Stimulated activated CD8-positive, alpha-beta memory T cell treated with anti-CD3 and anti-CD28 coated beads, Interleukin-7, amount 100 ng/mL, for 24 hours (primary cell): ENCODE results near the gene IPO4.
A peak's percentile ranks its signal among the peaks of the same experiment; 100 is the strongest.
"Not testable (repeated sequence)": the region's sequence is repeated elsewhere in the genome, so short reads cannot be mapped to it uniquely, and the experiment has no call there.

ENCODE experiments used
- DNase-seq: peaks from one replicate; pipeline ENCODE4 v3.0.0-alpha.2; 2020; ENCODE audit warnings: low read depth

The IPO4 gene

GRCh38 chr14:24215495-24216344 lies 27.1 kb upstream of the IPO4 start, which contains the start of gene MDP1:
MDP1 (minus strand) TSS chr14:24216066; CDS start chr14:24215955, 111 bp downstream.
- peak; percentile 58 for DNase-seq

GRCh38 chr14:24213866-24214662 lies 25.4 kb upstream of the IPO4 start:
- no peak for DNase-seq

DNA sequence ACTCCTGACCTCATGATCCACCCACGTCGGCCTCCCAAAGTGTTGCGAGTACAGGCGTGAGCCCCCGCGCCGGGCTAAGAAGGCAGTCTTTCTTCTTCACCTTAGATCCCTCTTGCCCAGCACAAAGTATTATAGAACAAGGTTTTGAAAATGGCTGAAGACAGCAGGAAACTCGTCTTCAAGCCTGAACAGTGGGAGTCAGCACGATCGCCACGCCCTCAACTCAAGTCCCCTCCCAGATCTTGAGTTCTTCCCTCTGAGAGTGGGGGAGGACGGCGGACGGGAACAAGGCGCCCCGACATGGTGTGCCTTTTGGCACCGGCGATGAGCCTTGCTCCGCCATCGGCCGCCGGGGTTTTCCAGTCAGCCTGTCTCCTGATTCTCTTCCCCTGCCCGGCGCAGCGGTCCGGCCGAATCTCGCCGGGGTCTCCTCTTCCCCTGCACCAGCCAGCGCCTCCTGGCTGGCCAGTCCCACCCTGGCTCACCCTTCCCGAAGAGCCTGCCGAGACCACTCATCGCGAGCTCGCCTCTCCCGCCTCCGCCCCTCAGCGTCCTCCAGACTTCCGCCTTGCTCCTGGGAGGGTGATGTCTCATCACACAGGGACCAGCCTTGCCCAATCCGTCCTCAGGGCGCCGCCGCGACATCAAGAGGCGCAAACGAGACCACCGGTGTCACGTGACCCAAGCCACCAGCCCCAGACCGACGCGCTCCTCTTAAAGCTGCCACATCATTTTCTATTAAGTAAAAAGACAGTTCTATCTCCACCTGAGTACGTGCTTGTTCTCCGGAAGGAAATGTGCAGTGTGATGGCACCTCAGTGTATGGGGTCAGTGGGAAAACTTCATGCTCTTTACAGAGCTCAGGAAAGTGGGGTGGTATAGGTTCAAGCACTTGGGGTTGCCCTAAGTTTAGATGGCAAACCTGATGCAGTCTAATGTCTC lies 24.6 kb upstream of the IPO4 start, which contains the start of gene CHMP4A:
Gene CHMP4A (minus strand): TSS at position 565 of the 942 bp plus-strand sequence. CDS start 49 bp downstream, at position 516.
- DNase-seq, result peak; percentile 95

- DNase-seq, result no peak
Measured at GRCh38 chr14:24211311-24211710, 22.7 kb upstream of the IPO4 start.

- no peak for DNase-seq
Measured at GRCh38 chr14:24207625-24208024, 19.0 kb upstream of the IPO4 start.

DNA sequence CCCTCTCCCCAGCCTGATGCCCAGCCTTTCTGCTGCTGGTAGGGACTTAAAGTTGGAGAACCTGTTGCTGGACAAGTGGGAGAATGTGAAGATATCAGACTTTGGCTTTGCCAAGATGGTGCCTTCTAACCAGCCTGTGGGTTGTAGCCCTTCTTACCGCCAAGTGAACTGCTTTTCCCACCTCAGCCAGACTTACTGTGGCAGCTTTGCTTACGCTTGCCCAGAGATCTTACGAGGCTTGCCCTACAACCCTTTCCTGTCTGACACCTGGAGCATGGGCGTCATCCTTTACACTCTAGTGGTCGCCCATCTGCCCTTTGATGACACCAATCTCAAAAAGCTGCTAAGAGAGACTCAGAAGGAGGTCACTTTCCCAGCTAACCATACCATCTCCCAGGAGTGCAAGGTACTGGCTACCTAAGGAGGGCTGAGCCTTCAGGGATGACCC lies 18.5 kb upstream of the IPO4 start:
- no peak for DNase-seq

GRCh38 chr14:24206260-24207103 lies 17.9 kb upstream of the IPO4 start:
- DNase-seq, result no peak

- DNase-seq, result no peak
Measured at GRCh38 chr14:24204163-24205146, 15.8 kb upstream of the IPO4 start.

DNA sequence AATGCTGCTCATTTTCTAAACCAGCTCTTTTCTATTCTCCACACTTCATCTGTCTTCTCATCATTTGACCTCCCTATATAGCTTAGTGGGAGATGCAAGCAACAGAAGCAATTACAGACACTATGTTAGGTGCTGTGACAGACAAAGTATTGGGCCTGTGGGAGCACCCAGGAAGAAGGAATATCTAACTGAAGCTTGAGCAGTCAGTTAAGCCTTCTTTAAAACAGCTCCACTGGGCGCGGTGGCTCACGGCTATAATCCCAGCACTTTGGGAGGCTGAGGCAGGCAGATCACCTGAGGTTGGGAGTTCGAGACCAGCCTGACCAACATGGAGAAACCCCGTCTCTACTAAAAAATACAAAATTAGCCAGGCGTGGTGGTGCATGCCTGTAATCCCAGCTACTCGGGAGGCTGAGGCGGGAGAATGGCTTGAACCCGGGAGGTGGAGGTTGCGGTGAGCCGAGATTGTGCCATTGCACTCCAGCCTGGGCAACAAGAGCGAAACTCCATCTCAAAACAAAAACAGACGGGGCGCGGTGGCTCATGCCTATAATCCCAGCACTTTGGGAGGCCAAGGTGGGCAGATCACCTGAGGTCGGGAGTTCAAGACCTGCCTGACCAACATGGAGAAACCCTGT lies 14.8 kb upstream of the IPO4 start:
- not testable (repeated sequence) for DNase-seq

DNA sequence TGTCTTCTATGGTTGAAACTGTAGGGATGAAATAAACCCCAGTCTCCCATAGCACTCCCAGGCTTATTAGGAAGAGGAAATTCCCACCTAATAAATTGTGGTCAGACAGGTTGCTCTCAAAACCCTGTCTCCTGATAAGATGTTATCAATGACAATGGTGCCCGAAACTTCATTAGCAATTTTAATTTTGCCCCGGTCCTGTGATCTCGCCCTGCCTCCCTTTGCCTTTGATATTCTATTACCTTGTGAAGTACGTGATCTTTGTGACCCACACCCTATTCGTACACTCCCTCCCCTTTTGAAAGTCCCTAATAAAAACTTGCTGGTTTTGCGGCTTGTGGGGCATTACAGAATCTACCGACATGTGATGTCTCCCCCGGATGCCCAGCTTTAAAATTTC lies 13.9 kb upstream of the IPO4 start:
- not testable (repeated sequence) for DNase-seq

- DNase-seq, result no peak
Measured at GRCh38 chr14:24198814-24199524, 10.4 kb upstream of the IPO4 start.

DNA sequence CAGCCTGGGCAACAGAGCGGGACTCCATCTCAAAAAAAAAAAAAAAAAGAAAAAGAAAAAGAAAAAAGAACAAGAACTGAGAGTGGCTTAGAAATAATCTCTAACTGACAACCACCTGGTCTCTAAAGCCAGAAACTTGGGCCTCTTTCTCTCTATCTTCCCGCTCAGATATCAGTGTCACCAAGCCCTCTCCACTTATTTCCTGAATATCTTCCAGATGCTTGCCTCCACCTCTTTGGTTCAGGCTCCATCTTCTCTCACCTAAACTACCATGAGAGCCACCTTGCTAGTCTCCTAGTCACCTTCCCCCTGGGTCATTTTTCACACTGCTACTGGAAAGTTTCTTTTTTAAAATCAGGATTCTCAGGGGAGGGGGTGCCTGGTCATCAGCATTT lies 8.4 kb upstream of the IPO4 start:
- no peak for DNase-seq

GRCh38 chr14:24196071-24197055 lies 7.7 kb upstream of the IPO4 start:
- no peak for DNase-seq

DNA sequence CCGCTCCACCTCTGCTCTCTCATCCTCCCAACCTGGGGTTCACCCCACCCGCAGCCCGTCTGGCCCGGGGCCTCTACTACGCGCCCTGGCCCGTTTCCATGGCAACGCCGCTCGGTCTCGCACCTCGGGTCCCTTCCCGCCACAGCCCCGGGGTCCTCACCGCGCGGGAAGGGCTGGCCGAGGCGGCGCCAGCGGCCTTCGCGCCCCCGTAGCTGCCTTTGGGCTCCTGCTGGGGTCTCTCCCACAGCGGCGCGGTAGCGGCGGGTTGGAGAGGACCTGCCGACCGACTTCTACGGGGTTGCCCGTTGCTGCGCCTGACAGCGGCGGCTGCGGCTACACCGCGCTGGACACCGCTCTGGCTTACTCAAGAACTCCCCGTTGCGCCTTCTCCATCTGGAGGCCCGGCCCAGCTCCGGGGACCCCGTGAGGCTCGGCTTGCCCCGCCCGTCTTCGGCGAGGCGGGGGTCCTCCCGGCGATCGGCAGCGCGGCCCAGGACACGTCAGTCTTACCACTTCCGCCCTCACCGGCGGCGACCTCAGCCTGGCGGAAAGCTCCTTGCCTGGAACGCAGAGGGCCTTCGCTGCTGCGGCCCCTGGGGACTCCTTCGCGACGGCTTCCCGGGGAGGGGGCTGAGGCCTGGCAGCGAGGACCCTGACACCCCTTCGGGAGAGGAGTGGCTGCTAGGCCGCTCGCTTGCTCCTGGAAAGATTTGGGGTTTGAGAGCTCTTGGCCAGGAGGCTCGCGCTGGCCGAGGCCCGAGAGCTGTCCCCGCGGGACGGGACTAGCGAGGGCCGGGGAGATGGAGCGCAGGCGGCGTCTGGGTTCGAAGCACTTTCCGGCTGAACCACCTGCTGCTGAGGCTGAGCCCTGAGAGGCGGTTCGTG lies 6.8 kb upstream of the IPO4 start, which contains the start of gene TM9SF1:
Gene TM9SF1 (minus strand): TSS at position 256 of the 885 bp plus-strand sequence. CDS start 422 bp downstream, outside the sequence.
- peak; percentile 69 for DNase-seq

DNA sequence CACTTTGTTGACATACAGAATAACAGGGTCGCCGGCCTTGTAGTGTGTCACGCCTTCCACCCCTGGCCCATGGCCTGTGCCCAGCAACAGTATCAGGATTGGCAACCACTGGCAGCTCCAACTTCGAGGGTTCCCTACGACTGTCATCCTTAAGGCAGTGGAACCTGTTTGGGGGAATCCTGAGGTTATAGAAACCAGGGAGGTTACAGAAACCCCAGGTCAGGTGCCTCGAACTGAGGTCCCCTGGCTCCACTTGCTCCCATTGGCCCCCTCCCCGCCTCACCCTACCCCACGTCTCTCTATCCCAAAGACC lies 6.2 kb upstream of the IPO4 start:
- no peak for DNase-seq
